Frontal cortex (tissue), 4 donors: Measurements from ENCODE around the gene GATA5. TPM values are rescaled to one million over a fixed set of nuclear protein-coding genes. Genes with fewer than 3 reads are reported as not detected.

Source experiments
- DNase-seq, 2 donors: peaks; one replicate each; pipeline ENCODE4 v3.0.0; 2012; ENCODE audit warnings: low spot score in 2 of 2
- FAIRE-seq: peaks from 2 replicates; lab custom pipeline; 2012; peaks lifted over from hg19 to GRCh38; lab: Jason Lieb, UNC
- total RNA-seq: library from RNA; depleted of rRNA; stranded (reverse); fragments of >200 nt; gene quantifications from one replicate; pipeline ENCODE4 v1.2.3, GENCODE V29; 2014
- donor health status: control.
- donor health status: control.
- donor health status: control.

Gene GATA5
- not detected for total RNA-seq

GRCh38 chr20:62475772-62476055 lies at the start of gene GATA5:
GATA5 (minus strand) TSS chr20:62475995; CDS start chr20:62475521, 474 bp downstream.
- no peak for FAIRE-seq

GRCh38 chr20:62525014-62525413 lies 49.2 kb upstream of the GATA5 start:
- DNase-seq (no peak), FAIRE-seq (no peak)

More at GRCh38 chr20:62475772-62476055, at the start of gene GATA5:
- DNase-seq = no peak

- DNase-seq (no peak), FAIRE-seq (no peak)
These were observed 48.7 kb upstream of the GATA5 start for GRCh38 chr20:62524505-62524911.

- DNase-seq = no peak
These were observed 47.8 kb upstream of the GATA5 start for GRCh38 chr20:62523473-62524203.

GRCh38 chr20:62522748-62523396 lies 47.1 kb upstream of the GATA5 start:
- DNase-seq = no peak

More at GRCh38 chr20:62523473-62524203, 47.8 kb upstream of the GATA5 start:
- FAIRE-seq = no peak

GRCh38 chr20:62519826-62520225 lies 44.0 kb upstream of the GATA5 start:
- FAIRE-seq (no peak), DNase-seq (no peak)

More at GRCh38 chr20:62522748-62523396, 47.1 kb upstream of the GATA5 start:
- FAIRE-seq = no peak

GRCh38 chr20:62518911-62519310 lies 43.1 kb upstream of the GATA5 start:
- no peak for FAIRE-seq

GRCh38 chr20:62517901-62518610 lies 42.3 kb upstream of the GATA5 start:
- DNase-seq (no peak), FAIRE-seq (no peak)

More at GRCh38 chr20:62518911-62519310, 43.1 kb upstream of the GATA5 start:
- no peak for DNase-seq

- DNase-seq (no peak), FAIRE-seq (no peak)
These were observed 41.4 kb upstream of the GATA5 start for GRCh38 chr20:62517168-62517567.

- FAIRE-seq (no peak), DNase-seq (no peak)
These were observed 40.5 kb upstream of the GATA5 start for GRCh38 chr20:62516338-62516737.

- no peak for FAIRE-seq
- DNase-seq = no peak
These were observed 40.0 kb upstream of the GATA5 start for GRCh38 chr20:62515826-62516225.

- FAIRE-seq (no peak), DNase-seq (no peak)
These were observed 39.5 kb upstream of the GATA5 start for GRCh38 chr20:62515280-62515679.

- FAIRE-seq = no peak
- no peak for DNase-seq
These were observed 38.2 kb upstream of the GATA5 start for GRCh38 chr20:62513991-62514390.

GRCh38 chr20:62511915-62512610 lies 36.3 kb upstream of the GATA5 start:
- DNase-seq (no peak), FAIRE-seq (no peak)

GRCh38 chr20:62511300-62511914 lies 35.6 kb upstream of the GATA5 start:
- FAIRE-seq = no peak

GRCh38 chr20:62508641-62509051 lies 32.9 kb upstream of the GATA5 start:
- DNase-seq (no peak), FAIRE-seq (no peak)

More at GRCh38 chr20:62511300-62511914, 35.6 kb upstream of the GATA5 start:
- DNase-seq = no peak

- no peak for FAIRE-seq
- no peak for DNase-seq
These were observed 32.3 kb upstream of the GATA5 start for GRCh38 chr20:62507991-62508640.

GRCh38 chr20:62507323-62507722 lies 31.5 kb upstream of the GATA5 start:
- DNase-seq (no peak), FAIRE-seq (no peak)

- FAIRE-seq (no peak), DNase-seq (no peak)
These were observed 31.0 kb upstream of the GATA5 start for GRCh38 chr20:62506791-62507190.
